Glutamatergic neuron (in vitro differentiated cells): ENCODE data around the gene MBOAT7. TPM values are rescaled to one million over a fixed set of nuclear protein-coding genes. Genes with fewer than 3 reads are reported as not detected.

Source experiments
- DNase-seq: peaks from one replicate; pipeline ENCODE4 v3.0.0; 2022
- H3K27ac Mint-ChIP-seq: one replicate; pipeline ENCODE4 v1.8.0; 2020; ENCODE audit warnings: mild to moderate bottlenecking, mixed read lengths, inconsistent platforms; ENCODE audit not compliant: unreplicated experiment
- H3K27me3 Mint-ChIP-seq: one replicate; pipeline ENCODE4 v1.8.0; 2020; ENCODE audit warnings: mild to moderate bottlenecking, moderate library complexity, mixed read lengths, inconsistent platforms; ENCODE audit not compliant: unreplicated experiment
- H3K36me3 Mint-ChIP-seq: one replicate; pipeline ENCODE4 v1.8.0; 2020; ENCODE audit warnings: mild to moderate bottlenecking, mixed read lengths, inconsistent platforms; ENCODE audit not compliant: unreplicated experiment
- H3K4me1 Mint-ChIP-seq: one replicate; pipeline ENCODE4 v1.8.0; 2020; ENCODE audit warnings: mild to moderate bottlenecking, low read depth, mixed read lengths, inconsistent platforms; ENCODE audit not compliant: unreplicated experiment
- H3K4me3 Mint-ChIP-seq: one replicate; pipeline ENCODE4 v1.8.0; 2020; ENCODE audit warnings: mild to moderate bottlenecking, mixed read lengths, inconsistent platforms; ENCODE audit not compliant: unreplicated experiment
- H3K9me3 Mint-ChIP-seq: one replicate; pipeline ENCODE4 v1.8.0; 2020; ENCODE audit warnings: mild to moderate bottlenecking, moderate library complexity, mixed read lengths, inconsistent platforms; ENCODE audit not compliant: unreplicated experiment
- CTCF ChIP-seq: fragments of 200-600 bp; sonication (generic); IDR thresholded peaks from one replicate; pipeline ENCODE4 v1.5.0; 2021; ENCODE audit not compliant: partially characterized antibody, unreplicated experiment
- total RNA-seq: library from RNA; stranded (reverse); fragmentation: NEBNext Ultra II Directional; extraction: Animal tissue kit (Norgen Biotek cat#: 25700); gene quantifications from one replicate; pipeline ENCODE4 v1.2.1, GENCODE V29; 2021; ENCODE audit not compliant: unreplicated experiment

The MBOAT7 gene
- total RNA-seq, 1 donor from 2014 or later: 62.0 TPM

- H3K27me3 Mint-ChIP-seq: peaks cover 24% of the 10 kb centered on the region
- H3K4me1 Mint-ChIP-seq: peaks cover 9% of the 10 kb centered on the region
- H3K27ac Mint-ChIP-seq: no peak overlapping the region
- no peak overlapping the region for H3K4me3 Mint-ChIP-seq
- peaks cover 14% of the 10 kb centered on the region for H3K36me3 Mint-ChIP-seq
- TF ChIP-seq CTCF: no peak
- DNase-seq: peak; percentile 59
- peaks cover 11% of the 10 kb centered on the region for H3K9me3 Mint-ChIP-seq
These were observed 24.9 kb downstream of the MBOAT7 start for GRCh38 chr19:54164369-54165068.

GRCh38 chr19:54162884-54163283 is 26.5 kb downstream of the MBOAT7 start:
- peaks cover 12% of the 10 kb centered on the region for H3K9me3 Mint-ChIP-seq
- peaks cover 27% of the 10 kb centered on the region for H3K27me3 Mint-ChIP-seq
- TF ChIP-seq CTCF: no peak
- no peak overlapping the region for H3K4me3 Mint-ChIP-seq
- DNase-seq: no peak
- H3K36me3 Mint-ChIP-seq: peaks cover 14% of the 10 kb centered on the region
- H3K27ac Mint-ChIP-seq: no peak overlapping the region
- H3K4me1 Mint-ChIP-seq: peaks cover 9% of the 10 kb centered on the region

- peaks cover 27% of the 10 kb centered on the region for H3K27me3 Mint-ChIP-seq
- H3K9me3 Mint-ChIP-seq: peaks cover 12% of the 10 kb centered on the region
- H3K4me1 Mint-ChIP-seq: peaks cover 9% of the 10 kb centered on the region
- H3K27ac Mint-ChIP-seq: no peak overlapping the region
- TF ChIP-seq CTCF: no peak
- DNase-seq: peak; percentile 73
- H3K36me3 Mint-ChIP-seq: peaks cover 14% of the 10 kb centered on the region
- H3K4me3 Mint-ChIP-seq: peak overlapping the region; percentile 83
These were observed 27.1 kb downstream of the MBOAT7 start for GRCh38 chr19:54162241-54162805.

- Mint-ChIP-seq H3K27me3 (peaks cover 24% of the 10 kb centered on the region), H3K27ac (no peak overlapping the region), H3K4me1 (peaks cover 9% of the 10 kb centered on the region), H3K4me3 (peak overlapping the region; percentile 100), H3K36me3 (peaks cover 13% of the 10 kb centered on the region), H3K9me3 (peaks cover 15% of the 10 kb centered on the region)
- DNase-seq: no peak
- TF ChIP-seq CTCF: no peak
These were observed 28.5 kb downstream of the MBOAT7 start for GRCh38 chr19:54160854-54161253.

- Mint-ChIP-seq H3K4me1 (peaks cover 9% of the 10 kb centered on the region), H3K9me3 (peaks cover 13% of the 10 kb centered on the region), H3K36me3 (peaks cover 8% of the 10 kb centered on the region), H3K27ac (peak overlapping the region; percentile 92), H3K4me3 (peak overlapping the region; percentile 100), H3K27me3 (peaks cover 19% of the 10 kb centered on the region)
- DNase-seq: no peak
- TF ChIP-seq CTCF: no peak
These were observed 29.1 kb downstream of the MBOAT7 start for GRCh38 chr19:54160182-54160811.
